ACHN (cell line): Measurements from ENCODE around the gene HIPK2.

Source experiments
- DNase-seq: peaks from one replicate; pipeline ENCODE4 v3.0.0-alpha.2; 2015
- in situ Hi-C: cut with HindIII; loops from 2 replicates; pipeline ENCODE4 v1.10.0; 2017; ENCODE audit warnings: low sequenced_read_pairs, low pct_ligation_motif_present, low pct_unique_long_range_greater_than_20kb

Gene HIPK2

DNA sequence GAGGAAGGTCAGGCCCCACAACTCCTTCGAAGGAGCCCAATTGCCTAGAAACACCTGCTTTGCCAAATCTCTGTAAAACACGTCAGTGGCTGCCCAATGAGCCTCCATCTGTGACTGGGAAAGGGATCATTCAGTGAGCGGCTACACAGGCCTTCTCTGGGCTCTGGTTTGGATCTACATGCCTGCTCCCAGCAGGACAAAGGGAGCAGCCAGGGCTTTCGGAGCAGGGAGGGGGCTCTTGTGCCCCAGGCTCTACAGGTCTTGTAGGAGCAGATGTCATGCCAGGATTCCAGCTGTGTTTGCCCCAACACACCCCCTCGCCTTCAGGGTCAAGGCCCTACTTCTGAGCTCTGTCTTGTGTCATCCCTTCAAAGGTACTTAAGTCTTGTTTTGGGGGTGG is 180.8 kb downstream of the HIPK2 start:
- in situ Hi-C loops = no loop called here
- DNase-seq = no peak

DNA sequence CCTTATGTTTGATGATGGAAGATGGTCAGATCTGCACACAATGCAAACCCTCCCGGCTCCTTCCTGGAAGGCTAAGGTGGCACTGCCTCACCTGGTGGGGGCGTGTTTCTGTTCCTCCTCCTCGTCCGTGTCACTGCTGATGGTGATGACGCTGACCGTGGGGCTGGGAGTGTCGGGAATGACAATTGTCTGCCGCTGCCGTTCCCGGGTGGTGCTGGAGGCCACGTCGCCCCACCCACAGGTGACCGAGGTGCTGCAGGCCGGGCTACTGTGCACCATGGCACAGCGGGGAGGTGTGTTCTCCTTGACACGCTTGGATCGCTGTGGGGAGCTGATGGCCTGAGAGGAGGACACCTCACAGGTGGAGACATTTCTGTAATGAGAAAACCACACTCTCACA is 181.2 kb downstream of the HIPK2 start:
- DNase-seq = no peak
- in situ Hi-C loops = no loop called here

DNA sequence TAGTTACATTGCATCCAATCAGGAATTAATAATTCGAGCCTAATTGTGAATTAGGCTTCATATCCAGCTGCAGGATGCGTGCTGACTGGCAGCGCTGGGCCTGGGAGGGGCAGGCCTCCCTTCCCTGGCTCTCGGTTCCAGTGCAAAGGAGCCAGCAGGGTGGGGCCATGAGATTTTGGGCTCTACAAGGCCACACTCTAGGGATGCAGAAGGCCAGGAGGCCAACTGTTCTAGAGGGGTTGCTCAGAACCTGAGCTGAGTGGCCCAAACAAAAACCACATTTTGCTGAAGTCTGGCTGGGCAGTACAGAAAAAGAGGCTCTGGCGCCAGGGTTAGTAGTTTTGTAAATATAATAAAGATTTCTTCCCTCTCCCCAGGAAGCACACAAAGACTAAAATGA is 182.0 kb downstream of the HIPK2 start:
- in situ Hi-C loops = no loop called here
- DNase-seq = no peak

DNA sequence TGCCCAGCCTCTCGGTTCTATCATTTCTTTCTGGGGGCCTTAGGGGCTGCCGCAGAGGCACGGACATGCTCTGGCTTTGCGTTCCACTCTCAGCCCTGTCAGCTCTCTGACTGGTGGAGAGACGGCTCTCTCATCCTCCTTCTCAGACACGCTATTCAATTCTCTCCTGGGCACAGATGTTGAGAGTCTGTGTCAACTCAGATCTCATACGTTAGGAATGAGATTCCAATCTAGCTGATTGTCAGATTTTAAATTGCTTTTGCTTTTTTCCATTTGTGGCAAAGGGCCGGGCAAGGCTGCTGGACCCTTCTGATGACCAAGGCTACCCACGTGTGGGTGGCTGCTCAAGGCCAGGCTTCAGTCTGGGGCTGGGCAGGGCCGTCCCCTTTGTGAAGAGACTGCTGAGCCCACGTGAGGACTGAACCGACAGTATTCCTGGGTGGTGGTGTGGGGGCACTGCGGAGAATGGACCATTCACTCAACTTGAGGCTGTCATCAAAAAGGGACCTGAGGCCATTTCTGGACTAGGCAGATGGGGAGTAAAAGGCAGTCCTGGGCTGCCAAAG is 182.8 kb downstream of the HIPK2 start:
- DNase-seq = no peak
- in situ Hi-C loops = no loop called here

DNA sequence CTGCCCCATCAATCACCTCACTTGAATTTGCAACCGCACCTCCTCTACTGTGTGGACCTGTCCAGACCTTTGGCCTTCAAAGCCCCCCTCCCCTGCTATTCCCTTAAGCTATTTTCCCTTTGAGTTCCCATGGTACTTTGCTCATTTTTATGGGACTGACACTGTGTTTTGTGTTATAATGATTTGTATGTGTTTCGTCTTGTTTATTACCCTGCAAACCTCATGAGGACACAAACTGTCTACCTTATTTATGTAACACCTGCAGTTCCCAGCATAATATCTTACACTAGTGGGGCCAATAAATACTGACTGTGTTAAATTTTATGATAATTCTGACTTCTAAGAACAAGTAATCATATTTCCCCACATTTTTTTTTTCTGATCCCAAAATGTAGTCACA is 183.7 kb downstream of the HIPK2 start:
- DNase-seq = no peak
- in situ Hi-C loops = no loop called here

DNA sequence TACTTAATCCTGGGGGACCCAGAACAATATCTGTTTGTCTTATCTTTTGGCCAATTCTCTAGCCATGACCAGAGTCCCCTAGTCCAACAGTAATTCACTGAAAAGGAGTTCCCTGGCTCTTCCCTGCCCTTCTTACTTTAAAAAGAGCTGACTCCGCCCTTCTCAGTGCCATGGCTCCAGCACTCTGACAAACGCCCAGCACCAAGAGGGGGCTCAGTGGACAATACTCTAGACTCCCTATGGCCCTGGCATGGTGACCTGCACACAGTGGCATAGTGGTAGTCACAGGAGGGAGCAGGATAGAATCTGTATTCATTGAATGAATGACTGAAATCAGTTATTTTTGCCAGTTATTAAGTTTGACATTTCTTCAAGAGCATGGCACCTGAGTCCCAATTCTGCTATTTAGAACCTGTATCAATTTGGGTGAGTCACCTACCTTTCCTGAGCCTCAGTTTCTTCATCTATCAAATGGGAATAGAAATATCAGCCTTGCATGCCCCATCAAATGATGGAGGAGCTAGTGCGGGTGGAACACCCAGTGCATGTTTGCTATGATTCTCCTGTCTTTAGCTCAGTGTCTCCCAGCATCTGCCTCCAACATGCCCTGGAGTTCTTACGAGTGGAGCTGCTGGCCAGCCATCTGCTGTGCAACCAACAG is 184.9 kb downstream of the HIPK2 start:
- in situ Hi-C loops = no loop called here
- no peak for DNase-seq

DNA sequence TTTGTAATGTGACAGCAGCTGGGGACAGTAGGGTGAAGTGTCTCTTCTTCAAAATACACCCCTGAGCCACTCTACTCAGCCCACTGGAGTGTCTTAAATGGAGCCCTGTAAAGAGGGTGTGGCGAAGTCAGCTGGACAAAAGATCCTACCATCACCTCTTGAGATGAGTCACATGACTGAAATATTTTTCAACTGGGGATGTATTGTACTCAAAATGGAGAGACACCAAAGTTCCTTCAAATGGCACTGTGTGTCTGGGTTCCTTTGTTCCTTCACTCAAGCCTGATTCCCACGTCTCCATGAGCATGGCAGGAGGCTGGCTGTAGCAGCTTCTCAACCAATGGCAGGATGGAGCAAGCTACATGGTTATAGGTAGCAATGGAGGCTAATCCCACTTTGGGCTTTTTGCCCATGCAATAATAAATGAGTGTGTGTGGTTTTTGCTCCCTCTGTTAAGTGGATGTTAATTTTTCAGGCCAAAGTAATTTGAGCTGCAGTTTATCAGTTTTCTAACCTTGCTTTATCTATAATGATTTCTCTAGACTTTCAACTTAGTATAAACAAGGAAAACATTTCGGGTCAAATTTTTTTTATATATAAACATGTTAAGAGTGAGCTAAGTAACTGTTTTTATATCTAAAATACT is 186.1 kb downstream of the HIPK2 start:
- in situ Hi-C loops = no loop called here
- no peak for DNase-seq

DNA sequence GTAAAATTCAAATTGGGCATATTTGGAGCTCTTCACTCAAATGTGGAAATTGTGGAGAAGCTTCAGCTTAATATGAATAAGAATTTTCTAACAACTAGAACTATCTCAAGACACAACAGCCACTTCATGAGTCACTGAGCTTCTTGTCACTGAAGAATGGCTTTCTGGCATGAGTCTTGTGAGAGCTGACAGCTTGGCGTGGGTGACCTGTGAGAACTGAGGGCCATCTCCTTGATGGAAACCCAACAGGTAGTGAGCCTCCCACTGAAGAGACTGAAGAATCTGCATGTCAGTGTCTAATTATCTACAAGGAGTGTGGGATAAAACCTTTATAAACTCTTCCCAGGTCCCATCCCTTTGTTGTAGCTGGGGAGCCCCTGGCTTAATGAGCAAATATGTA is 188.3 kb downstream of the HIPK2 start:
- no peak for DNase-seq
- in situ Hi-C loops = no loop called here

DNA sequence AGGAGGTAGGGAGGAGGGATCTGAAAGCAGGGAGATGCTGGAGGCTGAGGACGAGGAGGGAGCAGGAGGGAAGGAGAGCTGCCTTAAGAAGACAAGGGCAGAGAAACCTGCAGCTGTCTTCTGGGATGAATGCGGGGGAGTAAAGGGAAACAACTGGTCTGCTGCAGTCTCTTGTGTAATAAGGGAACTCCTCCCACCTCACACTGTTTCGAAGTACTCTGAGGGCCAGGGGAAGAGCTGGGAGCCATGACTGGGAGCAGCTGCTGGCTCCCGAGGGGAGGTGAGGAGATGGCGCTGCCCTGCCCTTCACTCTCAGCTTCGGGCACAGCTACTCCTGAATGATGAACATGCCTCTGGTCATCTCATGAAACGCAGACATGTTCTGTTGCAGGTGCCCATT is 189.2 kb downstream of the HIPK2 start:
- no peak for DNase-seq
- in situ Hi-C loops = no loop called here

DNA sequence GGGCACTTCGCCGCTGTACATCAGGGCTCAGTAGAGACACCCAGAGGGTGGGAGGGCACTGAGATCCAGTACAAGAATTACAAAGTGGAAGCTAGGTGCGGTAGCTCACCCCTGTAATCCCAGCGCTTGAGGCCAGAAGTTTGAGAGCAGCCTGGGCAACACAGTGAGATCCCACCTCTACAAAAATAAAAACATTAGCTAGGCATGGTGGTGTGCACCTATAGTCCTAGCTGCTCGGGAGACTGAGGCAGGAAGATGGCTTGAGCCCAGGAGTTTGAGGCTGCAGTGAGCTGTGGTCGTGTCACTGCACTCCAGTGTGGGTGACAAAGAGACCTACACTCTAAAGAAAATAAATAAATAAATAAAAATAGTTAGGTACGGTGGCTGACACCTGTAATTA is 190.3 kb downstream of the HIPK2 start:
- no peak for DNase-seq
- in situ Hi-C loops = no loop called here

DNA sequence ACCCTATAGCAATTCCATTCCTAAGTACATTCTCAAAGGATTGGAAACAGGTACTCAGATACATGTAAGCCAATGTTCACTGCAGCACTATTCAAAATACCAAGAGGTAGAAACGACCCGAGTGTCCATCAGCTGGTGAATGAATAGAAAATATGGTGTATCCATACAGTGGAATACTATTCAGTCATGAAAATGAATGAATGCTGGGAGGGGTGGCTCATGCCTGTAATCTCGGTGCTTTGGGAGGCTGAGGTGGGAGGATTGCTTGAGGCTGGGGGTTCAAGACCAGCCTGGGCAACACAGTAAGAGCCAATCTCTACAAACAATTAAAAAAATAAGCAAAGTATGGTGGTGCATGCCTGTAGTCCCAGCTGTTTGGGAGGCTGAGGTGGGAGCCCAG is 191.5 kb downstream of the HIPK2 start:
- in situ Hi-C loops = no loop called here
- no peak for DNase-seq

DNA sequence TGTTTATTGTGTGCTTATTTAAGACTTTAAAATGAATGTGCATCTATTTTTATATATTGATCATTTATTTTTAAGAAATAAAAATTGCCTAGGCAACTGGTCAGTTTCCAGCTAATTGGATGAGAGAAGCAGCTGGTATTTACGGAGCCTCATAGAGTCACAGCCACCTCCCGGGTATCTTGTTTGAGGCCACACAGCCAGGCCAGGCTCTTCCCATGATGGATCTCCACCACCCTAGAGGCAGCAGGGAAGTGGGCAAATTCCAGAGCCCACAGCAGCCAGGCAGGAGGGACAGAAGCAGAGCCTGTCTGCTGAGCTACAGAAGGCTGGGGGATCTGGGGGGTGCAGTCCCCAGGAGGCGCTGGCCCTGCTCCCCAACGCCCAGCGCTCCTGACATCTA is 192.8 kb downstream of the HIPK2 start:
- no peak for DNase-seq
- in situ Hi-C loops = no loop called here

DNA sequence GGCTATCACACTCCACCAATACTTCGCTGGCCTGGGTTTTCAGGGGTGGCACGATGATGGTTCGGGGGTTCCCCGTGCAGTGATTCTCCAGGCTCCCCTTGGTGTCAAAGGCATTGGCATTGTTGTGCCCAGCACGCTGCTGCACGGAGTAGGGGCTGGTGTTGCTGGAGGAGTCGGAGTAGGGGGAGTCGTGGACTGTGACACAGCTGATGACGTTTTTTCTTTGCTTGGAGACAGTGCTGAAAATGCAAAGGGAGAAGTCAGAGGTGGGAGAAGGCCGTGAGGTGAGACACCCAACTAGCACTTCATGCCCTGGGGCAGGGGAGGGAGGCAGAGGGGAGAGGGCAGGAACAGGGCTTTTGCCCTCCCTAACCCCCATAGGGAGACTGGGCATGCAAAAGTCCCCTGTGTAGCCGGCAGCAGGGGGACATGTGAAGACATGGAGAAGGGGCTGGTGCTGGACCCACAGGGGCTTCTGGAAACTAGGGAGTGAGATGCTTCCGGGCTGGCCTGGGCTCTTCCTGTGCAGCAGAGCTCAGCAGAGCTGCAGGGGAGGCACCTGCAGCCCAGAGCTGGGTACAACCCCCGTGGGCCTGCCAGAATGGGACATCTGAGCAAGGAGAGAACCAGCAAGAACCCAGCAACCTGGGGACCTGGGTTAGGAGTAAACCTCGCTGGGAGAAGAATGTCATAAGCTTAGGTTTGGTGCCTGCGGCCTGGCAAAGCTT is 193.8 kb downstream of the HIPK2 start:
- no peak for DNase-seq
- in situ Hi-C loops = no loop called here

DNA sequence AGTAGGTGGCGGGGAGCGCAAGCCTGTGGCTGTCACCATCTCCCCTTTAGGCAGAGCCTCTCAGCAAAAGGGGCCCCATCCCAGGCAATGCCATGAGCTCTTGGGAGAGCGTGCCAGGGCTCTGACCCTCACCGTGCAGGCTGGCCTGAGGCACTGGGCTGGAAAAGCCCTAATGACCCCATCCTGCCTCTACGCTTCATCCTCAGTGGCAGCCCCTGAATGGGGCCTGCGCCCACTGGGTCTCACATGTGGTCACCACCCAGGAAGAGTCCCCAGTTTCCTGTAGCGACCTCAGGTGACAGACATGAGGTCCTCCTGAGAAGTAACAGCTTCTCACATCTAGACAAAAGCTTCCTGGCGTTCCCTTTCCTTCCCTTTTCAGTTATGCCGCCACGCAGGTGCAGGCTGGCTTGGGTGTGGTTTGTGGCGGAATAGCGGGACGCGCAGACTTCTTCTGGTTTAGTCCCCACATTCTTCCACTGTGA is 195.1 kb downstream of the HIPK2 start:
- in situ Hi-C loops = no loop called here
- no peak for DNase-seq

DNA sequence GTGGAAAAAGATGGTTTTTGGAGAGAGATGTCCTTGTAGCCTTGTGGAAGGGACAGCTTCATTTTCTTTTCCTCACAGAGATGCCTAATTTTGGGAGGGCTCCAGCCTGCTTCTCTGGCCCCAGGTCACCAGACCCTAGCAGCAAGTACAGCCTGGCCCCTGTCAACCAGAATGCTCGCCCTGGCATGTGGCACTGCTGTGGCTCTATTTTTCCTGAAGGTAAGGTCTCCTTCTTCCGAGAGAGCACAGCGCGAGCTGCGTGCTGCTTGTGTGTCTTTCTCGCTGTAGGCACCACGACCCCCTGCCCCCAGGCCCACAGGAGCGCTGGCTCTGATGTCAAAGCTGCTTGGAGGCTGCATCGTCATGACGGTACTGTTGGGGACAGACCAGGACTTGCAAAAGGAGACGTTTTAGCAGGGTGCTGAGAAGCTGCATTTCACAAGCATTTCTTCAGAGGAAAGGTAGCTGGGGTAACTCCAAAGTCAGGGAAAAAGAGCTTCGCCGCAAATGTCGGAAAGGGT is 195.6 kb downstream of the HIPK2 start:
- DNase-seq = no peak
- in situ Hi-C loops = no loop called here

DNA sequence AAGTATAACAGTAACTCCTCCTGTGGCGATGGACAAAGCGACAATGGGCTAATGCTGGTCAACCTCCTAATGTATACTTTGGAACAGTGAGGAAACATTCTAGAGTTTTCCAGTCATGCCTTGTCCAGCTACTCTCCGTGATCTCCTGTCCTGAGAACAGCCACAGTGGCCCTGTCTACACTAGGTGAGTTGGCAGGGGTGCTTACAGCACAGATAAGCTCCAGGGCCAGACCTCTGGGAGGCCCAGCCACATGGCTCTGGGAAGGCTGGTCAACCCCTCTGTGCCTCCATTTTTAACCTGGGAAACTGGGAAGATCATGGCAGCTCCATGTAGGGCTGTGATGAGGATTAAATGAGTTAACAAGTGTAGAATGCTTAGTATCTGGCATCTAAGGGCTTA is 197.4 kb downstream of the HIPK2 start:
- no peak for DNase-seq
- in situ Hi-C loops = no loop called here

DNA sequence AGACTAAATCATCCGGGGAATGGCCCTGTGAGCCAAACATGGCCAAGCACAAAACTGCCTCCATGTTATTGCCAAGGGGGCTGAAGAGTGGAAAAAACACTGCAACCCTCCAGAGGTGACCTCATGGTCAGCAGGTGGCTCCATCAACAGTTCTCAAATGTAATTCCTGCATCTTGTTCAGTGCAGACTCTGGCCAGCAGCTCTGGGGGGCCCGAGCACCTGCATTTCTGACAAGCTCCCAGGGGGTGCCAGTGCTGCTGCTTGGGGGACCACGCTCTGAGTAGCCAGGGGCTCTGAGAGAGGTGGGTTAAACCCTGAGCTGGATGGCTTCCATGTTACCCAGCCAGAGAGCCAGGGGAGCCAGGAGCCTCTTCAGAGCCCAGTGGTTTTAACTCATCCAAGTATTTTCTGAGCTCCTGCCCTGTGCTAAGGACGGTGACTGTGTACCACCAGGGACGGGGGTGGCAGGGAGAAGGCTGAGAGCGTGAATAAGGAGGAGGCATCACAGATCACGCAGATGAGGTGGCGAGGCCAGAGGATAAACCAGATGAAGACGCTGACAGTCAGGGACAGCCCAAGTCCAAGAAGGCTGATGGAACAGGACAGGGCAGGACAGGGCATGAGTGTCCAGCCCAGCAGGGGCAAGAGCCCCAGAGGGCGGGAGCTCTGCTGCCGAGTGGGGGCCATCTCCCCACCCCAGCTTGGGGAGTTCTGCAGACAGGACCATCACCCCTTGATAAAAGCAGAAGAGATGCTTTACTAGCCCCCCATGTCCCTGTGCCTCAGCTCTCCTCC is 201.4 kb downstream of the HIPK2 start:
- in situ Hi-C loops = no loop called here
- DNase-seq = no peak

DNA sequence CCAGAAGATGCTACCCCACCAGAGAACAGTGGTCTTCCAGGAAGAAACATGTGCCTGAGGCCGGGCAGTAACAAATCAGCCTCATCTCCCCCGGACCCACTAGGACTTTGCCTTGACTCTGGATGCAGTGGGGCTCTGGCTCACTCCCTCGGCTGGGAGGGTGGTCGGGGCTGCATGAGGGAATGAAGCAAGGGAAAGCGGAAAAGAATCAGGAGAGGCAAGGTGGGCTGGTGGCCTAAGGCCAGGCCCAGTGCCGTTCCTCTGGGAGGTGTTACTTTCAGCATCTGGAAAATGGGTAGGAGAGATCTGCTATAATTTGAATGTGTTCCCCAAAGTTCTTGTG is 202.5 kb downstream of the HIPK2 start:
- in situ Hi-C loops = no loop called here
- DNase-seq = no peak
